HG02938 (cell line): ENCODE measurements around the gene MYPN.
"Not testable (repeated sequence)": the region's sequence is repeated elsewhere in the genome, so short reads cannot be mapped to it uniquely, and the experiment has no call there.

Experiments
- ATAC-seq: cut with Tn5 transposase; IDR thresholded peaks from one replicate; pipeline ENCODE4 v1.9.1; 2021; ENCODE audit warnings: mild to moderate bottlenecking, moderate library complexity; ENCODE audit not compliant: unreplicated experiment

Gene MYPN

GRCh38 chr10:68128015-68128414, 18.7 kb downstream of the MYPN start:
- ATAC-seq = no peak

- no peak for ATAC-seq
These were observed 23.1 kb downstream of the MYPN start for GRCh38 chr10:68132391-68132790.

DNA sequence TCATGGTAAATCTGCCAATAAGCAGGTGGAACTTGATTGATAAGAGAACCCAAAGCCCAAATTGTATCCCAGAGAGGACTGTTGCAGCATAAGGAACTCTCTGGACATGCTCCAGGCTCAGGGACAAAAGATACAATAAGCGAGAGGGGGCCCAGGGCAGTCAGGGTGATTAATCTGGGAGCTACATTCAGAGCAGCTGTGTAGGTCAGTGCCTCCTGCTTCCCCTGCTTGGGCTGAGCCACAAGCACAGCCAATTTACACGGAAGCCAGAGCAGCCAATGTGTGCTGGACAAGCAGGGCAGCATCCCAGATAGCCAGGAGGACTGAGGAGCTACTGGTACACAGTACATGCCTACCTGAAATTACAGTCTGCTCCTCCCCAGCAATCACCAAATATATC, 24.2 kb downstream of the MYPN start:
- ATAC-seq = no peak

DNA sequence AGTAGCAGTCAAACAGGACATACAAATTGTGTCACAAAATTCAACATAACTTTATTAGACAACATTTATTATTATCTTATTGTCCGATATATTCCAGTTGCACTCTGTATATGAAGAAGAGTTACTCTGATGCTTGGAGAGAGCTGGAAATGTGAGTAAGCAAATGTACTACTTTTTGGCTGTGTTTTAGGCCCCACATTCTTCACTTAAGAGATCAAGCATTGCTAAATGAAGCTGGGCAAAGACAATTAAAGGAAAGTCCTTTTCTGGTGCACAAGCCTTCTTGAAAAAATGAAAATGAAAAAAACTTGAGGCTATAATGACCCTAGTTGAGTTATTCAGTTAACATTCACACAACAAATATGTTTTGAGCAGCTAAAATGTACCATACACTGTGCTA, 26.1 kb downstream of the MYPN start:
- ATAC-seq = no peak

- ATAC-seq = no peak
These were observed 26.9 kb downstream of the MYPN start for GRCh38 chr10:68135922-68136792.

GRCh38 chr10:68137171-68137570, 27.9 kb downstream of the MYPN start:
- ATAC-seq = no peak

DNA sequence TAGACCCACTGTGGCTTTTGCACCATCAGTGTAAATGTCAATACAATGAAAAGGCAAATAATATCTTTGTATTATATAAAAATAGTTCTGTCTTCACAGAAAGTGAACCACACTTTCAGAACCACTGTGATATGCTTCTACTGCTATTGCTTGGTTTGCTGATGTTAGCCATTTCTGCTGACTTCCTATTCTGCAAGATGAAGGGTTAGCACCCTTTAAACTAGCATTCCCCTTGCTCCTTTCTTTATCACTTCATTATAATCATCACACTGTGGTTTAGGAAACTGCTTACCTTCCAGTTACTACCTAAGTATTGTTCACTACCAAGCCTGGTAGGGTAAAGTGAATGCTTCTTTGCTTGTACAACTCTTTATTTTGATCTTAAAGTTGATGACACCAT, 29.2 kb downstream of the MYPN start:
- ATAC-seq = no peak

DNA sequence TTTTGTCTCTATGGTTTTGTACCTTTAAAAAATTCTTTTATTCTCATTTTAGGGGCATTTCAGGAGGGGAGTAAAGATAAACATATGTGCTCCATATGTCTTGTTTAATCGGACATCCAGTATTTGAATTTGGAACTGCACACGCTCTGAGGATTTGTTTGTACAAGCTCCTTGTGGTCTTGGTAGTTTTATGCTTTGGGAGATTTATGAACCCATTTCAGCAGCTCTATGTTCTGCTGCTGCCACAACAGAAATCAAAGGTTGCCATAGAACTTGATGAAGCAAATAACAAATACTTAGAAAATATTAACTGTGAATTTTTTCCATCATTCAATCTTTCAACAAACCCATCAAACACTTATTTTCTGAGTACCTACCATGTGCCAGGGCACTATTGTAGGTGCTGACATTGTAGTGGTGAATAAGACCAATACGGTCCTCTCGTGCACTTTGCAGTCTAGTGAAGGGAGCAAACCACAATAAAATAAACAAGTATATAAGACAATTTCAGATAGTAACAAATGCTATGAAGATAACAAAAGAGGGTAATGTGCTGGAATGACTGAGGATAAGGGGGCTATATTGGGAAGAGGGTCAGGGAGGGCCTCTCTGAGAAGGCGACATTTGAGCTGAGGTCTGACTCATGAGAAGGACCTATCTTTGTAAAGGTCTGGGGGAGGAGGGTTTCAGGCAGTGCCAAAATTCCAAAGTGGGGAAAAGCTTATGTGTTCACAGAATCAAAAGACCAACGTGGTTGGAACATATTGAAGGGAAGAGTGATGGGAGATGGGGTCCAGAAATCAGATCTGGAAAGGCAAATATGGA, 30.4 kb downstream of the MYPN start:
- no peak for ATAC-seq

DNA sequence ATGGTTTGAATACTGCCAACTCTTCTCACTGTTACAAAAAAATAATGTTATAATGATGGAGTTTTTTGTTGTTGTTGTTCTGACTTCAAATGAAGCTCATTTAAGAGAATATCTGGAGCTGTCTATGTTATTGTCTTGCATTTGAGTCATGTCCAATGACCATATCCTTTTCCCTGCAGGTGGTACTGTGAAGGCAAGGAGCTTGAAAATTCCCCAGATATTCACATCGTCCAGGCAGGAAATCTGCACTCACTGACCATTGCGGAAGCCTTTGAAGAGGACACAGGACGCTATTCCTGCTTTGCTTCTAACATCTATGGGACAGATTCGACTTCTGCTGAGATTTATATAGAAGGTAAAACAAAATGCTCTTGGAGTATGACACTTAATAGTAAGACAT, 33.5 kb downstream of the MYPN start:
- ATAC-seq = no peak

GRCh38 chr10:68144709-68145108, 35.4 kb downstream of the MYPN start:
- ATAC-seq = no peak

DNA sequence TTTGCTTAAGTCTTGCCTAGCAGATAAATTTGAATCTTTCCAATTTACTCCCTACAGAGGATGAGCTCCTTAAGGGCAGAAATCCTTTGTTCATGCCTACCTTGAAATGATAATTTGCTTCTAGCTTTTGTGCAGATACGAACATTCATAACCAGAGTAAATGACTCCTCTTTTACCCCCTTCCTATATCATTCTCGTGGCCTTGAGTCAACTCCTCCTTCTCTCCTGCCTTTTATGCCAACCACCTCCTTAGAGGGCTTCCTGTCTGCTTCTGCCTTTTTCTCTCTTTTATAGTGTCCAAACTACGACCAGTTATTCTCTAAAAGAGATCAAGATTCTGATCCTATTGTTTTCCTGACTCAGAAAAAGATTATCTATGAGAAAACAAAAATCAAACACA, 36.4 kb downstream of the MYPN start:
- no peak for ATAC-seq

DNA sequence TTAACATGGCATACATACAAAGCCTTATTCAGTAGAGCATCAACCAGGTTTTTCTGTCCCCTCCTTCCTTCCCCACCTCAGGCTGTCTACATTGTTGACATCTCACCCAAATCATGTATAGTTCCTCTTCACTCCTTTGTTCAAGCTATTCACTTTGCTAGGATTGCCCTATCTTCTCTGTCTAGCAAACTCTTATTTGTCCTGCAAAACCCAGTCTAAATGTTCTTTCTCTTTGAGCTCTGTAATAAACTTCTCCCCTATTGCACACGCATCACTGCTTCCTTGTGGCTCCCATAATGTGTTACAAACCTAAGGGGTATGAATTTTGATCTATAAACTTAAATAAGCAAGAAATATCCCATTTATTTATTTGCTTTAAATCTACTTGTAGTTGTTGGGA, 36.8 kb downstream of the MYPN start:
- ATAC-seq = no peak

GRCh38 chr10:68151453-68151852, 42.2 kb downstream of the MYPN start:
- no peak for ATAC-seq

DNA sequence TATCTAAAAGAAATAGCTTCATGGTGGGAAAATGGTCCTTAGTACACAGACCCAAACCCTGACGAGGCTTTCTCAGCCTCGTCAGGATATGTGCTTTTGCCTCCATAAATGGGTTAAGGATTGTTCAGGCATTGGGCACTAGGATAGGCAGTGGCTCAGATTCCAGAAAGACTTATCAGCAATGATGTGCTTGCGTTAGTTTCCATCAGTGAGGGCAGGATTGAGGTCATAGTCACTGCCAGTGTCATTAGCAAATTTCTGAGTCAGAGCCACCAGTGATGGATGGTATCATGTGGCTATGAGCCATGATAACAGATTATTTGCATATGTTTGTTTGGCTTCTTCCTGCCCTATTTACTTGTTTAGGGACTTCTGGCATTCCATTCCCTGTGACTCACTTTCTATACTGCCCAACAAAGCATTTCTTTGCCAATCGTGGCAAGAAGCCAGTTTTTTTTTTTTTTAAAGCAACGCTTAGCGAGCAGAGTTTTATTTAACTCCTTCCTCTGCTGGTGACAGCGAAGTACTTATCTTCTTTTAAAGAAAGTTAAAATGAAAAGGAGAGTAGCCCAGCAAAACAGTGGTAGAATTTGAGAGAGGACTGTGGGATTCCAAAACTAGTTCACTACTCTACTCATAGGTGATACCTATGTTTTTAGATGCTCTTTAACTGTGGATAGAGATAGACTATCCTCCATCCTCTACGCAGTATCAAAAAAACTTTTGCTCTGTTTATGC, 44.4 kb downstream of the MYPN start:
- ATAC-seq = no peak

DNA sequence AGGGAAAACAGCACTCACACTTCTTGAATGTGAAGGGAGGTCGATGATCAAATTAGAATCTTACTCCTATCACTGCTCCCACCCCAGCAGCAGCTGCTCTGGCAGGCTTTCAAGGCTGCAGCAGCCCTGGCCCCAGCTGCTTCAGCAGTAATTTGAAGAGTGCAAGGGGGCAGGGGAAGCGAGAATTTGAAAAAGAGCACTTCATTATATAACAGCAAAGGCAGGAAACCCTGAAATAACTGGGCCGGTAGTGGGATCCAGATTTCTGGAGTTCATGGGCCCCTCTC, 44.9 kb downstream of the MYPN start:
- ATAC-seq = no peak

DNA sequence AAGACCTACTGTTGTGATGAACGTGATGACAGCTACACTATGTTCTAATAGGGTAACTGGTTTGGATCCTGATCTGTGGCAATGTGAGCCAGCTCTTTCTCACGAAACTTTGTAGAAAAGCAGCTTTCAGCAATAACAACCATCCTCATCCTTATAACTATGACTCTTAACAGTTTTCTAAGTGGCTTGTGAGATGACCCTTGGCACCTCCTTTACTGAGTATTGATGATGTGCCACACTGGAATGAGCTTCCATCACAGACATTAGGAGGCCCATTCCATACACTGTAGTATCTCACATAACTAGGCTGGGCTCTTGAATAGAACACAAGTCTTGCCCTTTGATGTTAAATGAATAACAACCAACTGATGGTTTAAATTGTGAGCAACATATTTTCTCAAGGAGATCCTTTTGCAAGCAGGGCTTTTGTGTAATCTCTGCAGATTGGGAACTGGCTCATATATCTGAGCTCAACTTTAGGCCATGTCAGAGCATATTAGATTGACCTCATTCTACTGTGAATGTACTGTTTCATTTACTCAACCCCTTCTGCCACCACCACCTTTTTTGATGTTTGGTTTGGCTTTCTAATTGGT, 46.4 kb downstream of the MYPN start:
- no peak for ATAC-seq

DNA sequence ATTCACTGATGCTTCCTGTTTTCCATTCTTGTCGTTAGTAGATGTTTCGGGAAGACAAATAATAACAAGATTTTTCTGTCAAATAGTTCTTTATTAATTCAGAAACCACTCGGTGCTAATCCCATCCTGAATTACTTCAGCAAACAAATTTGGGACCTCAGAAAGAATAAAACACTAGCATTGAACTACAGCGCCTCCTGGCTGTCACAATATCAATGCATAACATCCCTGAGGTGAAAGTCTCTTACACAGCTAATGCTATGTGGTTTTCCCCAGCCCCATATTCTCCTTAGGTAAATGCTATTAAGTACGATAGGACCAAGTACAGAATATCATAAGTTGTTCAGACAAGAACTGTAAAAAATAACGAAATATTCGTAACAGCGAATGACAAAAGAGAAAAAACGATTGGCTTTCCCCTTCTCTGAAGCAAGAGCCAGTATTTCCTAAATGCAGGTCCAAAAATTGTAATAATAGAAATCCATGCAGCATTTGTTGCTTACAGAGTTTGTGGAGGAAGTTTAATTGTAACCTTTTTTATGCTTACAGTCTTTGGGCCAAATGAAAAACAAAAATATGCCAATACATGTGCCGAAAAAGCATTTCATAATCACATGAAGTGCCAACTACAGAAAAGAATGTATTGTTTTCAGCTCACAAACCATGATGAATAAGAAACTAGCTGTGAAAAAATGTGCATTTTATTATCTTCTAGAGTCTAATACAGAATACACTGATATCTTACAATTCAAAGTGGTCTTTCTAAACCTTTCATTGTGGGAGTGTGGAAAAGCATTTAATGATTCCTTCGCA, 47.3 kb downstream of the MYPN start:
- ATAC-seq = no peak

GRCh38 chr10:68157522-68157921, 48.2 kb downstream of the MYPN start:
- not testable (repeated sequence) for ATAC-seq

DNA sequence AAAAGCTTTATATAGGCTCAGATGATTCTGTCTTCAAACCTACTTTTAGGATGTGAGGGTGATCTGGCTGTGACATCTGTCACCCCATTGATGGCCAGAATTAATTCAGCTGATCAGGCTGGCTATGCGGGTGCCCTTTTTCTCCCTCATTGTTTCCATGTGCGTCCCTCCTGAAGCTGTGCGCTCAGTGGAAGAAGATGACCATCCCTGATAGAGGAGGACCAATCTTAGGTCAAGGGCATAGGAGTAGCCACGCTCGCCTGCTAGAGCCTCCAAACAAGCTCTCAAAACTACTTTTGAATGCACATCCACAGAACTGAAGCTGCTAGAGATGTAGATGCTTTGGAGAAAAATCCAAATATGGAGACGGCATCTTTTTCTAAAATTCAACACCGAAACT, 48.7 kb downstream of the MYPN start:
- ATAC-seq = no peak

DNA sequence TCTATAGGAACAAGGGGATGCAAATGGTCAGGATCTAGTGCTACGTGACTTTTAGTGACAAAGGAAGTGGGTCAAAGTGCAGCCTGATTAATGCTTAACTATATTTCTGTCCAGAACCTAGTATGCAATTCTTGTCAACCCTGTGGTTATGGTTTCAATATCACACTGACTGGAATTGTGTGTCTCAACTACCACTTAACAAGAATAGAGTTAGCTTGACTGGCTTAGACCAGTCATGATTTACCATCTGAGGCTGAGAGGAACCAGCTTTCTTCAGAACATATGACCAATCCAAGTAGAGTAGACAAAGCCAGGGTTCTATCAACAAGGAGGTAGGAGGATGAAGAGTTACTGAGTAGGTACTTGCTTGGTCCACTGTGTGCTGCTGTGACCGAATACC, 54.4 kb downstream of the MYPN start:
- ATAC-seq = peak; percentile 98
